HepG2 (cell line): ENCODE data around the gene MGST1. TPM values are rescaled to one million over a fixed set of nuclear protein-coding genes. Genes with fewer than 3 reads are reported as not detected.

Experiments used
- BRD4 ChIP-seq: sonication (generic); formaldehyde crosslinking; IDR thresholded peaks from 2 replicates; pipeline ENCODE4 v1.4.0; 2020; ENCODE audit warnings: missing genetic modification reagents
- HNF4A ChIP-seq: sonication (generic); formaldehyde crosslinking; IDR thresholded peaks from 2 replicates; pipeline ENCODE4 v1.4.0; 2020; ENCODE audit warnings: missing genetic modification reagents
- HOXD1 ChIP-seq: sonication (generic); formaldehyde crosslinking; IDR thresholded peaks from 2 replicates; pipeline ENCODE4 v1.5.0; 2020; ENCODE audit warnings: missing genetic modification reagents
- IKZF1 ChIP-seq: fragments of 450-650 bp; IDR thresholded peaks from 2 replicates; pipeline ENCODE4 v1.7.1; 2016
- NR0B2 ChIP-seq: sonication (generic); formaldehyde crosslinking; IDR thresholded peaks from 2 replicates; pipeline ENCODE4 v1.4.0; 2020; ENCODE audit warnings: mild to moderate bottlenecking, missing genetic modification reagents
- RAD21 ChIP-seq: fragments of 450-650 bp; formaldehyde crosslinking; IDR thresholded peaks from 2 replicates; pipeline ENCODE4 v1.5.0; 2020; ENCODE audit warnings: mild to moderate bottlenecking
- RELA ChIP-seq: sonication (generic); formaldehyde crosslinking; IDR thresholded peaks from 2 replicates; pipeline ENCODE4 v1.4.0; 2020; ENCODE audit warnings: missing genetic modification reagents
- SMARCC2 ChIP-seq: fragments of 450-650 bp; IDR thresholded peaks from 2 replicates; pipeline ENCODE4 v1.6.1; 2017; ENCODE audit warnings: antibody characterized with exemption, mild to moderate bottlenecking
- SNAI1 ChIP-seq: sonication (generic); formaldehyde crosslinking; IDR thresholded peaks from 2 replicates; pipeline ENCODE4 v1.5.0; 2020; ENCODE audit warnings: mild to moderate bottlenecking, missing genetic modification reagents, borderline replicate concordance
- SP1 ChIP-seq, 2 experiments: fragments of 450-650 bp in 1 of 2; sonication (generic) in 1 of 2; formaldehyde crosslinking in 1 of 2; IDR thresholded peaks; 2 replicates each; pipeline versions ENCODE4 v1.4.0 to v1.6.1; 2016 to 2020; ENCODE audit warnings: missing genetic modification reagents in 1 of 2
- TRAFD1 ChIP-seq: sonication (generic); formaldehyde crosslinking; IDR thresholded peaks from 2 replicates; pipeline ENCODE4 v1.5.1; 2020; ENCODE audit warnings: missing genetic modification reagents, mild to moderate bottlenecking, borderline replicate concordance
- ZNF138 ChIP-seq: sonication (generic); formaldehyde crosslinking; IDR thresholded peaks from 2 replicates; pipeline ENCODE4 v1.5.0; 2020; ENCODE audit warnings: mild to moderate bottlenecking, low read depth, missing genetic modification reagents
- ZNF142 ChIP-seq: sonication (generic); formaldehyde crosslinking; IDR thresholded peaks from 2 replicates; pipeline ENCODE4 v1.4.0; 2020; ENCODE audit warnings: missing genetic modification reagents
- ZNF329 ChIP-seq: sonication (generic); formaldehyde crosslinking; IDR thresholded peaks from 2 replicates; pipeline ENCODE4 v1.9.0; 2021; ENCODE audit warnings: low read depth, mild to moderate bottlenecking, missing genetic modification reagents
- ZNF382 ChIP-seq: sonication (generic); formaldehyde crosslinking; IDR thresholded peaks from 2 replicates; pipeline ENCODE4 v1.5.0; 2020; ENCODE audit warnings: missing genetic modification reagents, mild to moderate bottlenecking, borderline replicate concordance
- ZNF414 ChIP-seq: sonication (generic); formaldehyde crosslinking; IDR thresholded peaks from 2 replicates; pipeline ENCODE4 v1.5.0; 2020; ENCODE audit warnings: missing genetic modification reagents
- ZNF749 ChIP-seq: sonication (generic); formaldehyde crosslinking; IDR thresholded peaks from 2 replicates; pipeline ENCODE4 v1.8.0; 2022; ENCODE audit warnings: mild to moderate bottlenecking, missing genetic modification reagents, moderate library complexity, borderline replicate concordance
- polyA plus RNA-seq, 8 experiments: library from polyadenylated mRNA; depleted of rRNA in 3 of 8; stranded (reverse) in 7 of 8; unstranded in 1 of 8; fragments of >200 nt; fragmentation: Illumina TruSeq in 4 of 8; extraction: Trizol in 4 of 8; gene quantifications; 2 replicates each; pipeline versions ENCODE4 v1.2.1 to v1.2.3, GENCODE V29; 2011 to 2016; ENCODE audit warnings: low read depth in 4 of 8, missing spikeins in 1 of 8, mixed read lengths in 1 of 8; ENCODE audit not compliant: insufficient read depth in 1 of 8
- total RNA-seq, 5 experiments: library from RNA; depleted of rRNA; stranded (reverse); fragments of >200 nt; fragmentation: Illumina TruSeq; extraction: Trizol; gene quantifications; 2 replicates each; pipeline ENCODE4 v1.2.3, GENCODE V29; 2016; ENCODE audit warnings: low read depth in 1 of 5

The MGST1 gene
- total and polyA plus RNA-seq, 2 of the 13 experiments (the other 11 are each of a cell fraction or from before 2014, with no cell fraction given): 119 to 152 TPM

GRCh38 chr12:16347391-16348298 is at the start of gene MGST1 (continued):
- TF ChIP-seq SP1 (IDR thresholded peaks at IDR 0.05) (no peak), SP1 (CRISPR knock-in tag; IDR thresholded peaks at IDR 0.05) (peak; percentile 47), ZNF138 (CRISPR knock-in tag) (no peak), RAD21 (CRISPR knock-in tag) (no peak), RELA (CRISPR knock-in tag) (no peak), HNF4A (CRISPR knock-in tag) (peak; percentile 2; the same call in 1 of the 2 replicates), ZNF382 (CRISPR knock-in tag) (no peak), IKZF1 (no peak), SMARCC2 (no peak), ZNF142 (CRISPR knock-in tag) (peak; percentile 71; the same call in 1 of the 2 replicates), BRD4 (CRISPR knock-in tag) (peak; percentile 24; the same call in 1 of the 2 replicates), NR0B2 (CRISPR knock-in tag) (no peak), HOXD1 (CRISPR knock-in tag) (no peak), SNAI1 (no peak), TRAFD1 (no peak), ZNF414 (CRISPR knock-in tag) (no peak), ZNF749 (no peak), ZNF329 (CRISPR knock-in tag) (no peak)
